NCI-H1694 (cell line): ENCODE measurements around the gene TPO.

Experiments
- DNase-seq: peaks from one replicate; lab custom pipeline; 2025; lab: John Stamatoyannopoulos, UW

TPO gene

DNA sequence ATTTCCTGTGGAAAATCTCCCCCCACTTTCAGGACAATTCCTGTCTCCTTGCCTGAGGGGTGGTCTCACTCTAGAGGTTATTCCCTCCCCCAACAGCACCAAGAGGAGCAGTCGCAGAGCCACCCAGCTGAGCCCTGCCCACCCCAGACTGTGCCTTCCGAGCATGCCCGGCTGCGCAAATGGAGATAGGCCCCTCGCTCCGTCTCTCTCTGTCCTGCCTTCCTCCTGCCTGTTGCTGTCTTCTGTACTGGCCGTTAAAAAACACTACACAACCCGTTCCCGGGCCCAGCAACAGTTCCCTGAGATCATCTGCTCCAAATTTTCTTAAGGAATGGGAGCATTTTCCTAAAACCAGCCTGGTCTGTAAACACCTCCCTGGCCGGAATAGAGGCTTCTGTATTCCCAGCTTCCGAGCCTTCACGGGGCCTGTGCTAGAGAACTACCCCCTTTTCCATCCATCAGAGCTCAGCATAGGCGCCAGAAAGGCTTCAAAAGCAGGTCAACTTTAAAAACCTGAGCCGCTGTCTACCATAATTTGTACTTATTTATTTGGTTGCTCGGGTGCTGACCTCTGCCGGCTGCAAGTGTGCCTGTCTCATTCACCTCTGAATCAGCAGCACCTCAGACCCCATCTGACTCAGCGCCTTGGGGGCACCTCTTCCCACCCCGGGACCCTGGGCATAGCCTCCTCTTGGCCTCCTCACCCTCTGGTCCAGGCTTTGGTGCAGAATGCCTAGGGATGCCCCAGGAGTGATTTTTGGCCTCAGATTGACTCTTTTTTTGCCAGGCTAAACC lies 171.6 kb downstream of the TPO start:
- no peak for DNase-seq

DNA sequence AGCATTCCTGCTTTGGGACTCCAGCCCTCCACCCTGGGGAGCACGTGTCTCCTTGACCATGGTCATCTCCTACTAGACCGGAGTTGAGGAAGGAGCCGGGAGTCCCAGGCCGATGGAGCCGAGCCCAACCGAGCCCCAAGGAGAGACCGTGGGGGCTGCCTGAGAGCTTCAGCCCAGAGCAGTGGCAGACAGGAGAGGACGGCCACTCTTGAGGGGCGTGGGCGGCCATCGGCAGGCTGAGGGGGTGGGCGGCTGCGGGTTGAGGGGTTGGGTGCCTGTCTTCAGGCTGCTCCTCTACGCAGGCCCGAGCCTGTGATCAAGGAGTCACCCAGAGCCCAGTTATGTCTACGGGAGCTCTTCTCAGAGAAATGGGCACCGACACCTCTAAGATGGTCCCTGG lies 172.4 kb downstream of the TPO start:
- DNase-seq, result no peak

DNA sequence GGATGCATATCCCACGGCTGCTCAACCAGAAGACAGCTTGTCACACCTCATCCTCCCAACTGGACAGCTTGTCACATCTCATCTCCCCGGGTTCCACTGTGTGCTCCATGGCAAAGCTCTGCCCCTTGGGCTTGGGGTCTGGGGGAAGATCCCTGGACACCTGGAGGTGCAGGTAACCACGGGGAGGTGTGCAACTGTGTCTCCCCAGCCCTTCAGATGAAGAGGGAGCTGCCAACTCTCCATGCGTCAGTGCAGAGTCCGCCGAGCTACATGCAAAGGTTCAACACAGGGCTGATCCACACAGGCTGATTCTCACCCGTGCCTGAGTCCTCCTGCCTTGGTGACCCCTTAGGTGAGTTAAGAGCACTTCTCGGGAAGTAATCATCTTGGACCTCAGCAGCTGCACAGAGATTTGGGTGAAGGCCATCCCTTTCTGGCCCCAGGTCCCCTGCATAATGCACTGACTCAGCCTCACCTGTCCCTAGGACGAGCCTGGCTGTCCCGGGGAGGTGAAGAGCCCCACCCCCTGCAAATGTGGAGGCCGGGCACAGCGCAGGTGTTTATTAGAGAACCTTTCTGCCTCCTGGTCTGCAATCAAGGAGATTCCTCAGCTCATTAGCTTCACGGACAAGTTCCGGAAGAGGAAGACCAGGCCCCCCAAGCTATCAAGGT lies 173.1 kb downstream of the TPO start:
- DNase-seq, result no peak

DNA sequence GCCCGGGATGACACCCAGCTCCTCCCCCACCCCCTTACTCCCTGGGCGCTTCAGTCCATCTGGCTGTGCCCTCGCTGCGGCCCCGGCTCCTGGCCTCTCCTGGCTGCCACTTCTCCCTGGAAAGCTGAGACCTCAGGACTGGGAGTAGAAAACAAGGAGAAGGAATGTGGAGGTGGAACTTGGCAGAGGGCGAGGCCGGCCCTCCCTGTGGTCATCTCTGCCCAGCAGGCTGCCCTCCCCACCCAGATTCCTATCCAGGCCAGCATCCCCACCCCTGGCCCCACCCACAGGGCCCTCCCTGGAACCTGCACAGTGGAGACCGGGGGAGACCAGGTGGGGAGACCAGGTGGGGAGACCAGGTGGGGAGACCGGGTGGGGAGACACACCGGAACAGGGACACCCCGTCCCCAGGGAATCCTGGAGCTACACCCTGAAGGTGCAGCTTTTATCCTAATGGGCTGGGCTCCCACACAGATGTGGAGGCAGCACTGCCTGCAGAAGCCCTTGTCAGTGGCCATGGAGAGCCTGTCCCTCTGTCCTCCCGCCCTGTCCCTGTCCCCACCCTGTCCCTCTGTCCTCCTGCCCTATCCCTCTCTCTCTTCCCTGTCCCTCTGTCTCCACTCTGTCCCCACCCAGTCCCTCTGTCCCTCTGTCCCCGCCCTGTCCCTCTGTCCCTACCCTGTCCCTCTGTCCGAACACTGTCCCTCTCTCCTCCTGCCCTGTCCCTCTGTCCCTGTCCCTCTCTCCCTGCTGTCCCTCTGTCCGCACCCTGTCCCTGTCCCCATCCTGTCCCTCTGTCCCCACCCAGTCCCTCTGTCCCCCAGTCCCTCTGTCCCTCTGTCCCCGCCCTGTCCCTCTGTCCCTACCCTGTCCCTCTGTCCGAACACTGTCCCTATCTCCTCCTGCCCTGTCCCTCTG lies 173.9 kb downstream of the TPO start:
- DNase-seq, result no peak

DNA sequence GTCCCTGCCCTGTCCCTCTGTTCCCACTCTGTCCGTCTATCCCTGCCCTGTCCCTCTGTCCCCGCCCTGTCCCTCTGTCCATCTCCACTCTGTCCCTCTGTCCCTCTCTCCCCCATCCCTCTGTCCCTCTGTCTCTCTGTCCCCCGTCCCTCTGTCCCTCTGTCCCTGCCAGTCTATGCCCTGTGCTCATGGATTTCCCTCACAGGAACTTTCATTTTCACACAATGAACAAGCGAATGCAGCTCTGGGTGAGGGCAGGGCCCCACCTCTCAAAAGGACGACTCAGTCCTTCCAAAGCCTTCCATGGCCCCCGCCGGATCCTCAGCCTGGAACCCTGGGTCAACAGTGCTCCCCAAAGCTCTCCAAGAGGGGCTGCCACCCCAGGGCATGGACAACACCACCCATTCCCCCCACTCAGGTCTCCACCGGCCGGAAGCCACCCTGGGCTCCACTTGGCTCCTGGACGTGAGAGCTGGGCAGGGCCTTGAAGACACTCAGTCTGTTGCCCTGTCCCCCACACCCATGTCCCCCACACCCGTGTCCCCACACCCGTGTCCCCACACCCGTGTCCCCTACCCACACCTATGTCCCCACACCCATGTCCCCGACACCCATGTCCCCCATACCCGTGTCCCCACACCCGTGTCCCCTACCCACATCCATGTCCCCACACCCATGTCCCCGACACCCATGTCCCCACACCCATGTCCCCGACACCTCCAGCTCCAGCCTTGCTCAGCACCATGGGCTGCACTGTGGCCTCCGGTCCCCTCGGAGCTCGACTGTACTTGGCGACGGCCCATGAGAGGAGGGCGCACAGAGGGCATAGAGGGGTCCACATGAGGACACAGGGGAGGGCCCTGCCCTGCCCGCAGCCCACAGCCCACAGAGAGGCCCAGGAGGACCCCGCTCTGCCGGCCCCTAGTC lies 175.1 kb downstream of the TPO start:
- DNase-seq, result no peak

DNA sequence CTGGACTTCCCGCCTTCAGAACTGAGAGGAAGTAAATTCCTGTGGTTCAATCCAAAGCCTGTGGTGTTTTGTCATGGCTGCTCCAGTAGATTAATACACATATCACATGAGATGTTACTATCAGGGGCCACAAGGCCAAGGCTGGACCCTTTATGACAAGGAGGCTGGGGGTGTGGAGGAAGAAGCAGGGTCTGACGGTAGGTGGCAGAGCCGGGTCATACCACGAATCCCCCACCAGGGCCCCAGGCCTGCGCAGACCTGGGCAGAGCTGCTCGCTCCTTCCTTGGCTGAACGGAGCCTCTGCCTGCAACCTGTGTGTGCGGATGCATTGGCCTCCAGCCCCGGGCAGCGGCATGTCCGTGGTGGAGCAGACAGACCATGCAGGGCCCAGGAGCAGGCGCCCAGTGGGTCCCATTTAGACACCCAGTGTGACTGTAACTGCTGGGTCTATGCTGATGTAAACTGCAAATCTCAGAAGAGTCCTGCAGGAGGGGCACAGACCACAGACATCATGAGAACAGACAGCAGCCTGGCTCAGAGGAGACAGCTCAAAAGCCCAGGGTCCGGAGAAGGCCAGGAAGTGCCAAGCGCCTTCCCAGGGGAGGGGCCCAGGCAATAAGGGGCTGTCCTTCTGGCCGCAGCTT lies 175.8 kb downstream of the TPO start:
- DNase-seq, result no peak

DNA sequence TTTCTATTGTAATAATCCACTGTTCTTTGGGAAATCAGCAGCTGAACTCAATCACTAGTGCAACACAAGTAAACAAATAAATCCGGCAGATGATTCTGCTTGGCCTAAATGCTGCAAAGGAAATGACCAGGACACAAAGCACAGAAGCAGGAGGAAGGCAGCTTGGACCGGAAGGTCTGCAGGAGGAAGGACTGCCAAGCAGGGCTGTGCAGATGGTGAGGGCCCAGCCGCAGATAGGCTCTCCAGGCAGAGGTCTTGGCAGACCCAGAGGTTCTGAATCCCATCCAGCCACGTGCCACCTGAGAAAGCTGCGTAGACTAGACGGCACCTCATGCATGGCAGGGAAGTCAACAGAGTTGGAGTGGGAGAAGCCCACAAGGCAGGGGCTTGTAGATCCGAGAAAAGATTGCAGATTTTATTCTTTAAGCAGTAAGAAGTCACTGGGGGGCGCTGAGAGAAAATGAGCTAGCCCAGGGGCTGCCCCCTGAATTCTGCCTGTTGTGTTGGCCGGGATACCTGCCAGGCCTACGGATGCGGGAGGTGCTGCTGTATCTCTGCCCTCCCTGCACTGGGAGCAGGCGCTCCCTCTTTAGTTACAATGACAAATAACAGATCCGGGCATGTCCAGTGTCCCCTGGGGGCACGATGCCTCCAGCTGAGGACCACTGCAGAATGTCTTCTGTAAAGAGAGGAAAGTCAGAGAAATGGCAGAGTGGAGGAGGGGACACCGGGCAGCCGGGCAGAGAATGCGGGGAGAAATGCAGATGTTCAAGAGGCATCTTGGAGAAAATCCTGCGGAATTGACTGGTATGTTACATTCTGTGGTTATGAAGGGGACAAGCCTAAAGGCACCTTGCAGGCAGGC lies 177.6 kb downstream of the TPO start:
- no peak for DNase-seq

DNA sequence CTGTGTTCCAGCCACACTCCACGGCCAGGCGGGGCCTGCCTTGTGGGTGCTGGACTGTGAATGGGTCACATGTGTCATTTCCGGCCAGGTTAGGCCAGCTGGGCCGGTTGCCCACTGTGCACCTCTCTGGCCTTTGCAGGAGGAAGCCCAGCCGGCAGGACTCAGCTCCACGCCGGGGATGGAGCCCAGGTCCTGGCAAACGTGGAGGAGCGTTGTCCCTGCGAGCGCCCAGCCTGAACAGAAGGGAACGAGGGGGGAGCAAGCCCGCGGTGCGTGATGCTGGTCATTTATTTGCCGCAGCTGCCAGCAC lies 178.2 kb downstream of the TPO start:
- no peak for DNase-seq
